HEK293 (cell line): ENCODE results near the gene IL2RG.

Source experiments
- CTCF ChIA-PET: fragments of 350-600 bp; formaldehyde crosslinking; extraction: SDS; loops from one replicate; lab custom pipeline; 2021; ENCODE audit warnings: antibody characterized with exemption; lab: Yijun Ruan, JAX
- POLR2A ChIA-PET: fragments of 300-600 bp; formaldehyde crosslinking; extraction: SDS; loops from one replicate; lab custom pipeline; 2020; ENCODE audit warnings: antibody characterized with exemption, inconsistent platforms; lab: Yijun Ruan, JAX
- H3K27ac ChIP-seq: fragments of 200-500 bp; sonication (Bioruptor generic); 2 replicates; pipeline ENCODE4 v1.5.1; 2014; ENCODE audit warnings: low read depth, low read length, control low read depth, inconsistent platforms; ENCODE audit errors: extremely low read depth
- H3K36me3 ChIP-seq, 2 experiments: fragments of 200-500 bp in 1 of 2; sonication (Bioruptor generic) in 1 of 2; 1 replicate in 1 of 2; 2 replicates in 1 of 2; pipeline ENCODE4 v1.5.1; 2014 to 2017; ENCODE audit warnings: inconsistent platforms in 2 of 2, low read length in 2 of 2; ENCODE audit not compliant: control insufficient read depth in 2 of 2, insufficient read depth in 1 of 2
- H3K4me1 ChIP-seq: fragments of 200-500 bp; sonication (Bioruptor generic); 2 replicates; pipeline ENCODE4 v1.5.1; 2014; ENCODE audit warnings: mild to moderate bottlenecking, low read length, inconsistent platforms; ENCODE audit not compliant: control insufficient read depth, insufficient read depth
- H3K4me3 ChIP-seq: 2 replicates; pipeline ENCODE4 v1.5.1; 2011; ENCODE audit warnings: low read depth, mild to moderate bottlenecking, control low read depth, low read length, moderate library complexity
- H3K9me3 ChIP-seq: fragments of 200-500 bp; sonication (Bioruptor generic); 2 replicates; pipeline ENCODE4 v1.5.1; 2014; ENCODE audit warnings: low read depth, low read length, inconsistent platforms; ENCODE audit not compliant: control insufficient read depth, insufficient read depth
- EGR2 ChIP-seq: fragments of 450-650 bp; formaldehyde crosslinking; IDR thresholded peaks from 2 replicates; pipeline ENCODE4 v1.5.1; 2016; ENCODE audit warnings: low read depth, missing biosample characterization, missing genetic modification characterization
- GFI1B ChIP-seq: fragments of 450-650 bp; formaldehyde crosslinking; IDR thresholded peaks from 2 replicates; pipeline ENCODE4 v1.5.1; 2016; ENCODE audit warnings: missing biosample characterization, missing genetic modification characterization
- IKZF3 ChIP-seq: fragments of 450-650 bp; IDR thresholded peaks from 2 replicates; pipeline ENCODE4 v1.5.0; 2018; ENCODE audit warnings: missing biosample characterization, mild to moderate bottlenecking, missing genetic modification characterization, moderate library complexity
- KLF17 ChIP-seq: fragments of 450-650 bp; formaldehyde crosslinking; IDR thresholded peaks from 2 replicates; pipeline ENCODE4 v1.5.1; 2016; ENCODE audit warnings: missing biosample characterization, missing genetic modification characterization
- KLF7 ChIP-seq: fragments of 450-650 bp; formaldehyde crosslinking; IDR thresholded peaks from 2 replicates; pipeline ENCODE4 v1.5.1; 2016; ENCODE audit warnings: missing biosample characterization, missing genetic modification characterization, borderline replicate concordance
- PRDM1 ChIP-seq: fragments of 450-650 bp; formaldehyde crosslinking; IDR thresholded peaks from 2 replicates; pipeline ENCODE4; 2016; ENCODE audit warnings: missing biosample characterization, missing genetic modification characterization
- PRDM10 ChIP-seq: fragments of 450-650 bp; formaldehyde crosslinking; IDR thresholded peaks from 2 replicates; pipeline ENCODE4 v1.5.1; 2016; ENCODE audit warnings: missing biosample characterization, missing genetic modification characterization
- SALL2 ChIP-seq: fragments of 450-650 bp; formaldehyde crosslinking; IDR thresholded peaks from 2 replicates; pipeline ENCODE4 v1.5.0; 2017; ENCODE audit warnings: missing biosample characterization, mild to moderate bottlenecking, missing genetic modification characterization, borderline replicate concordance
- ZBTB10 ChIP-seq: fragments of 450-650 bp; formaldehyde crosslinking; IDR thresholded peaks from 2 replicates; pipeline ENCODE4 v1.5.1; 2016; ENCODE audit warnings: missing biosample characterization, missing genetic modification characterization
- ZBTB17 ChIP-seq: fragments of 450-650 bp; formaldehyde crosslinking; IDR thresholded peaks from 2 replicates; pipeline ENCODE4 v1.5.1; 2016; ENCODE audit warnings: missing biosample characterization, missing genetic modification characterization
- ZBTB48 ChIP-seq: fragments of 450-650 bp; formaldehyde crosslinking; IDR thresholded peaks from 2 replicates; pipeline ENCODE4 v1.5.1; 2016; ENCODE audit warnings: missing biosample characterization, missing genetic modification characterization
- ZFP69B ChIP-seq: fragments of 450-650 bp; formaldehyde crosslinking; IDR thresholded peaks from 2 replicates; pipeline ENCODE4 v1.5.1; 2016; ENCODE audit warnings: missing biosample characterization, missing genetic modification characterization
- ZNF140 ChIP-seq: fragments of 450-650 bp; formaldehyde crosslinking; IDR thresholded peaks from 2 replicates; pipeline ENCODE4 v1.5.1; 2016; ENCODE audit warnings: missing biosample characterization, missing genetic modification characterization
- ZNF2 ChIP-seq: fragments of 450-650 bp; formaldehyde crosslinking; IDR thresholded peaks from 2 replicates; pipeline ENCODE4 v1.5.1; 2016; ENCODE audit warnings: missing biosample characterization, missing genetic modification characterization
- ZNF280C ChIP-seq: fragments of 450-650 bp; formaldehyde crosslinking; IDR thresholded peaks from 2 replicates; pipeline ENCODE4 v1.5.1; 2016; ENCODE audit warnings: missing biosample characterization, missing genetic modification characterization
- ZNF335 ChIP-seq: fragments of 450-650 bp; formaldehyde crosslinking; conservative IDR thresholded peaks from 2 replicates; pipeline ENCODE4 v1.5.1; 2016; ENCODE audit warnings: missing biosample characterization, missing genetic modification characterization
- ZNF391 ChIP-seq: fragments of 450-650 bp; formaldehyde crosslinking; IDR thresholded peaks from 2 replicates; pipeline ENCODE4 v1.5.1; 2016; ENCODE audit warnings: low read depth, missing biosample characterization, missing genetic modification characterization, borderline replicate concordance
- ZNF423 ChIP-seq: fragments of 450-650 bp; formaldehyde crosslinking; IDR thresholded peaks from 2 replicates; pipeline ENCODE4 v1.5.1; 2016; ENCODE audit warnings: missing biosample characterization, missing genetic modification characterization
- ZNF529 ChIP-seq: fragments of 450-650 bp; formaldehyde crosslinking; IDR thresholded peaks from 2 replicates; pipeline ENCODE4 v1.5.1; 2017; ENCODE audit warnings: missing genetic modification characterization, missing biosample characterization; ENCODE audit not compliant: insufficient replicate concordance
- ZNF544 ChIP-seq: fragments of 450-650 bp; formaldehyde crosslinking; IDR thresholded peaks from 2 replicates; pipeline ENCODE4 v1.5.0; 2017; ENCODE audit warnings: missing biosample characterization, missing genetic modification characterization
- ZNF560 ChIP-seq: fragments of 450-650 bp; formaldehyde crosslinking; IDR thresholded peaks from 2 replicates; pipeline ENCODE4 v1.5.1; 2017; ENCODE audit warnings: missing biosample characterization, missing genetic modification characterization, borderline replicate concordance
- ZNF571 ChIP-seq: fragments of 450-650 bp; formaldehyde crosslinking; IDR thresholded peaks from 2 replicates; pipeline ENCODE4 v1.5.0; 2017; ENCODE audit warnings: missing biosample characterization, missing genetic modification characterization
- ZNF645 ChIP-seq: fragments of 450-650 bp; formaldehyde crosslinking; IDR thresholded peaks from 2 replicates; pipeline ENCODE4; 2016; ENCODE audit warnings: missing biosample characterization, missing genetic modification characterization
- ZNF654 ChIP-seq: fragments of 450-650 bp; formaldehyde crosslinking; IDR thresholded peaks from 2 replicates; pipeline ENCODE4 v1.5.1; 2016; ENCODE audit warnings: low read depth, missing biosample characterization, missing genetic modification characterization
- ZNF660 ChIP-seq: fragments of 450-650 bp; IDR thresholded peaks from 2 replicates; pipeline ENCODE4 v1.5.1; 2018; ENCODE audit warnings: missing biosample characterization, mild to moderate bottlenecking, missing genetic modification characterization
- ZNF776 ChIP-seq: fragments of 450-650 bp; formaldehyde crosslinking; IDR thresholded peaks from 2 replicates; pipeline ENCODE4 v1.5.0; 2017; ENCODE audit warnings: missing biosample characterization, missing genetic modification characterization, borderline replicate concordance
- ZXDB ChIP-seq: fragments of 450-650 bp; formaldehyde crosslinking; IDR thresholded peaks from 2 replicates; pipeline ENCODE4 v1.5.1; 2016; ENCODE audit warnings: missing biosample characterization, missing genetic modification characterization

Gene IL2RG

GRCh38 chrX:71067712-71068043, 43.7 kb downstream of the IL2RG start:
- peak overlapping the region; percentile 77 for H3K27ac ChIP-seq
- POLR2A ChIA-PET = interaction anchor here (0.6 to 1.4 kb wide), 5 partner anchors 14 to 188 kb away, joined by 3 to 11 read pairs (median 3); partner anchors contain the start of gene MED12
- CTCF ChIA-PET = interaction anchor here (0.6 to 1.0 kb wide), 2 partner anchors 98 to 112 kb away, joined by 3 to 5 read pairs; no protein-coding TSS in a partner anchor
- TF ChIP-seq ZNF2 (tag by site-specific recombination) (0 out of 2 replicates have a peak, but pooled peaks have one; percentile 33), ZNF776 (no peak), ZNF280C (tag by site-specific recombination) (no peak), ZNF544 (tag by site-specific recombination) (no peak), PRDM1 (tag by site-specific recombination) (no peak; the same call in 1 of the 2 replicates), ZNF660 (tag by site-specific recombination) (no peak), IKZF3 (tag by site-specific recombination) (no peak), ZFP69B (tag by site-specific recombination) (0 out of 2 replicates have a peak, but pooled peaks have one; percentile 12), ZNF140 (tag by site-specific recombination) (no peak), ZXDB (tag by site-specific recombination) (no peak), EGR2 (tag by site-specific recombination) (no peak), ZNF335 (tag by site-specific recombination) (peak; percentile 83), ZNF645 (tag by site-specific recombination) (no peak), ZBTB10 (peak; percentile 62; the same call in 1 of the 2 replicates), ZBTB48 (tag by site-specific recombination) (peak; percentile 96), ZNF654 (tag by site-specific recombination) (no peak), ZNF571 (no peak), KLF7 (tag by site-specific recombination) (no peak), ZNF423 (tag by site-specific recombination) (no peak), GFI1B (no peak), KLF17 (tag by site-specific recombination) (peak; percentile 49; the same call in 1 of the 2 replicates), PRDM10 (tag by site-specific recombination) (peak; percentile 64), SALL2 (no peak), ZBTB17 (no peak; the same call in none of the 2 replicates), ZNF560 (tag by site-specific recombination) (no peak), ZNF391 (tag by site-specific recombination) (no peak), ZNF529 (no peak)

More at GRCh38 chrX:71067712-71068043, 43.7 kb downstream of the IL2RG start:
- H3K36me3 ChIP-seq = peaks cover 0 to 7% of the 10 kb centered on the region in 2 experiments; a peak in 2 of 3 replicates
- H3K4me3 ChIP-seq = peak overlapping the region; percentile 68
- no peaks in the 10 kb centered on the region; the same call in 1 of the 2 replicates for H3K9me3 ChIP-seq
- H3K4me1 ChIP-seq = no peaks in the 10 kb centered on the region
